K562 (cell line): ENCODE measurements around the gene AMDHD2. TPM values are rescaled to one million over a fixed set of nuclear protein-coding genes. Genes with fewer than 3 reads are reported as not detected.

ENCODE experiments used
- ATAC-seq: fragments of 200-7000 bp; cut with Tn5 transposase; 3 replicates; pipeline ENCODE4 v1.9.1; 2020; ENCODE audit warnings: moderate library complexity
- BruUV-seq: library from RNA; stranded (reverse); fragments of 400-500 nt; replicated peaks from 2 replicates; lab custom pipeline; 2021; lab: Mats Ljungman, UMichigan
- CTCF ChIA-PET: fragments of 300-600 bp; formaldehyde crosslinking; extraction: SDS; loops from one replicate; lab custom pipeline; 2021; ENCODE audit warnings: low intra/inter-chr PET ratio; lab: Yijun Ruan, JAX
- POLR2A ChIA-PET: fragments of 300-600, 350-650 bp; sonication (Branson Sonifier 250); formaldehyde crosslinking; extraction: SDS; loops from one replicate; lab custom pipeline; 2021; ENCODE audit warnings: antibody characterized with exemption, inconsistent platforms; lab: Yijun Ruan, JAX
- DNase-seq, 4 experiments: peaks; one replicate each; pipeline versions ENCODE4 v3.0.0 to v3.0.0-alpha.2; 2011 to 2018; ENCODE audit warnings: low spot score in 3 of 4, mixed read lengths in 3 of 4; ENCODE audit errors: extremely low read depth in 1 of 4
- FAIRE-seq: peaks from 2 replicates; lab custom pipeline; 2011; peaks lifted over from hg19 to GRCh38; lab: Jason Lieb, UNC
- H2AFZ ChIP-seq: 2 replicates; pipeline ENCODE4 v1.6.0; 2011; ENCODE audit warnings: low read depth, low read length, control low read depth, inconsistent platforms
- H3K27ac ChIP-seq: fragments of 200-600 bp; 3 replicates; pipeline ENCODE4 v1.8.0; 2011; ENCODE audit warnings: low read depth, mild to moderate bottlenecking, control low read depth, inconsistent platforms, low read length, moderate library complexity, mixed read lengths; ENCODE audit errors: extremely low read depth
- H3K27me3 ChIP-seq, 2 experiments: fragments of 300-600 bp in 1 of 2; 2 replicates in 1 of 2; 3 replicates in 1 of 2; pipeline versions ENCODE4 v1.6.0 to v1.8.0; 2011; ENCODE audit warnings: inconsistent platforms in 2 of 2, low read length in 2 of 2, mild to moderate bottlenecking in 1 of 2, mixed read lengths in 1 of 2, moderate library complexity in 1 of 2; ENCODE audit not compliant: control insufficient read depth in 2 of 2, insufficient read depth in 2 of 2
- H3K36me3 ChIP-seq: fragments of 300-600 bp; 3 replicates; pipeline ENCODE4 v1.8.0; 2011; ENCODE audit warnings: mild to moderate bottlenecking, low read length, inconsistent platforms; ENCODE audit not compliant: control insufficient read depth, insufficient read depth
- H3K4me1 ChIP-seq, 2 experiments: fragments of 200-600 bp in 1 of 2; replicated peaks in 1 of 2; 2 replicates in 1 of 2; 3 replicates in 1 of 2; pipeline versions ENCODE4 v1.5.1 to v1.8.0; 2011; ENCODE audit warnings: inconsistent platforms in 2 of 2, low read length in 2 of 2, mild to moderate bottlenecking in 1 of 2, mixed read lengths in 1 of 2, moderate library complexity in 1 of 2; ENCODE audit not compliant: control insufficient read depth in 2 of 2, insufficient read depth in 2 of 2
- H3K4me2 ChIP-seq: 2 replicates; pipeline ENCODE4 v1.6.1; 2011; ENCODE audit warnings: low read length, control low read depth, inconsistent platforms, mixed read lengths; ENCODE audit not compliant: insufficient read depth
- H3K4me3 ChIP-seq: fragments of 200-600 bp; sonication (generic), shearing (Covaris generic); 2 replicates; pipeline ENCODE4 v1.5.1; 2016; ENCODE audit warnings: control low read depth, inconsistent platforms
- H3K79me2 ChIP-seq: fragments of 200-600 bp; 3 replicates; pipeline ENCODE4 v1.8.0; 2011; ENCODE audit warnings: low read length, inconsistent platforms; ENCODE audit not compliant: control insufficient read depth, insufficient read depth
- H3K9ac ChIP-seq, 2 experiments: 2 replicates each; pipeline versions ENCODE4 v1.6.0 to v1.6.1; 2011; ENCODE audit warnings: low read depth in 2 of 2, low read length in 2 of 2, control low read depth in 1 of 2, inconsistent platforms in 1 of 2, mild to moderate bottlenecking in 1 of 2, mixed read lengths in 1 of 2; ENCODE audit not compliant: insufficient read depth in 1 of 2
- H3K9me1 ChIP-seq: one replicate; pipeline ENCODE4 v1.6.0; 2011; ENCODE audit warnings: inconsistent platforms, mild to moderate bottlenecking, low read length, moderate library complexity; ENCODE audit not compliant: control insufficient read depth, insufficient read depth
- H3K9me3 ChIP-seq: replicated peaks from 2 replicates; pipeline ENCODE4 v1.5.1; 2011; ENCODE audit warnings: low read depth, low read length, inconsistent platforms; ENCODE audit not compliant: control insufficient read depth, insufficient read depth
- H4K20me1 ChIP-seq: replicated peaks from 2 replicates; pipeline ENCODE4 v1.6.1; 2011; ENCODE audit warnings: low read length, inconsistent platforms, mixed read lengths; ENCODE audit not compliant: control insufficient read depth, insufficient read depth
- ARID2 ChIP-seq: fragments of 450-650 bp; IDR thresholded peaks from 2 replicates; pipeline ENCODE4 v1.6.1; 2017; ENCODE audit warnings: antibody characterized with exemption, mild to moderate bottlenecking
- BHLHE40 ChIP-seq: IDR thresholded peaks from 2 replicates; pipeline ENCODE4 v1.6.1; 2011; ENCODE audit warnings: low read length, improper control_type of control experiment
- BRF2 ChIP-seq: IDR thresholded peaks from 3 replicates; pipeline ENCODE4 v1.6.1; 2011; ENCODE audit warnings: borderline replicate concordance, mild to moderate bottlenecking; ENCODE audit not compliant: insufficient read length, insufficient read depth
- MTA1 ChIP-seq: fragments of 450-650 bp; IDR thresholded peaks from 2 replicates; pipeline ENCODE4 v1.6.1; 2017; ENCODE audit warnings: borderline replicate concordance
- NFE2L1 ChIP-seq: fragments of 450-650 bp; IDR thresholded peaks from 2 replicates; pipeline ENCODE4 v1.6.1; 2016; ENCODE audit warnings: missing genetic modification characterization, low read depth, mild to moderate bottlenecking, missing compliant biosample characterization, moderate library complexity, borderline replicate concordance
- POLR2G ChIP-seq: fragments of 200-400 bp; formaldehyde crosslinking; IDR thresholded peaks from 2 replicates; pipeline ENCODE4 v1.6.1; 2017; ENCODE audit warnings: low read depth, mild to moderate bottlenecking, antibody characterized with exemption, low read length, moderate library complexity
- RB1 ChIP-seq: fragments of 450-650 bp; IDR thresholded peaks from 2 replicates; pipeline ENCODE4 v1.6.1; 2017; ENCODE audit warnings: low read depth, mild to moderate bottlenecking
- ZNF263 ChIP-seq: sonication (generic); formaldehyde crosslinking; IDR thresholded peaks from 2 replicates; pipeline ENCODE4 v1.8.0; 2022; ENCODE audit warnings: mild to moderate bottlenecking, missing genetic modification reagents, borderline replicate concordance
- WGBS: fragments of 100-300 bp; shearing (Covaris generic); methylation state at CpG from one replicate; pipeline ENCODE4 v1.1.6; 2016; ENCODE audit warnings: low coverage, mixed read lengths; ENCODE audit not compliant: insufficient coverage; ENCODE audit errors: missing lambda C conversion rate; 5-methylcytosine and 5-hydroxymethylcytosine counted together
- in situ Hi-C: fragments of 300-500 bp; cut with MboI; formaldehyde crosslinking; loops from 4 replicates; pipeline ENCODE4 v1.15.0; 2018; ENCODE audit warnings: inconsistent platforms, mixed read lengths
- intact Hi-C: fragments of 100-400 bp; cut with micrococcal nuclease; formaldehyde crosslinking; loops from 2 replicates; pipeline ENCODE4 v1.14.2; 2022
- polyA plus RNA-seq, 8 experiments: library from polyadenylated mRNA; depleted of rRNA in 4 of 8; stranded (reverse) in 5 of 8; unstranded in 3 of 8; fragments of >200 nt; fragmentation: Nextera tagmentation in 2 of 8; fragmentation: Illumina TruSeq in 1 of 8; extraction: Ambion mirVana in 2 of 8; extraction: Trizol in 1 of 8; gene quantifications; 2 replicates each; pipeline versions ENCODE4 v1.2.1 to v1.2.3, GENCODE V29; 2011 to 2014; ENCODE audit warnings: inconsistent platforms in 1 of 8, missing spikeins in 1 of 8
- total RNA-seq, 7 experiments: library from RNA; depleted of rRNA in 6 of 7; stranded (reverse); fragments of >200 nt in 6 of 7; fragmentation: Illumina TruSeq in 2 of 7; extraction: Trizol in 2 of 7; gene quantifications; 2 replicates each; pipeline versions ENCODE4 v1.2.1 to v1.2.3, GENCODE V29; 2011 to 2021; ENCODE audit warnings: low replicate concordance in 1 of 7
- TF ChIP-seq, protein P1 (sequence below), 3 experiments: IDR thresholded peaks in 2 of 3; conservative IDR thresholded peaks in 1 of 3; 2 replicates each; pipeline ENCODE4 v1.5.1; 2011 to 2012; ENCODE audit warnings: low read length in 3 of 3, mild to moderate bottlenecking in 3 of 3, control low read depth in 2 of 3, improper control_type of control experiment in 1 of 3, inconsistent platforms in 1 of 3, low read depth in 1 of 3, mixed read lengths in 1 of 3, moderate library complexity in 1 of 3; ENCODE audit not compliant: insufficient read depth in 2 of 3
- TF ChIP-seq, protein P2 (sequence below), 2 experiments: fragments of 450-650 bp; conservative IDR thresholded peaks; 2 replicates each; pipeline ENCODE4 v1.6.1; 2017; ENCODE audit warnings: mild to moderate bottlenecking in 2 of 2, moderate library complexity in 2 of 2

AMDHD2 gene
- total and polyA plus RNA-seq, 9 of the 15 experiments (the other 6 are each of a cell fraction or from before 2014, with no cell fraction given) = 0.38 to 56.9 (median 18.3) TPM; not detected in 1

DNA sequence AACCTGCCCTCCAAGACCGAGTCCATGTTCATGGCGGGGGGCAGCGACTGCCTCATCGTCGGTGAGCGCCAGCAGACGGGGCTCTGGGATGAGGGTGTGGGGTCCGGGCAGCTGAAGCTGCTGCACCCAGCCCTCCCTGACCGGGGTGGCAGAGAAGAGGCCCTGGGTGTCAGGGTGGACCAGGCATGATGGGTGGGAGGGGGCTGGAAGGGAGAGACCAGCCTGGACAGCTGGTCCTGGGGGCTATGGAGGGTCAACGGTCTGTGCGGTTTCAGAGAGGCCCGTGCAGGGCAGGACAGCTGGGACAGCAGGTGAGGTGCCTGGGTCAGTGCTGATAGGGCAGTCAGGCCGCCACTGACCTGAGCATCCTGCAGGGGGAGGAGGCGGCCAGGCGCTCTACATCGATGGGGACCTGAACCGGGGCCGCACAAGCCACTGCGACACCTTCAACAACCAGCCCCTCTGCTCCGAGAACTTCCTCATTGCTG, 19.7 kb upstream of the AMDHD2 start (continued):
- TF ChIP-seq, protein P1, sequence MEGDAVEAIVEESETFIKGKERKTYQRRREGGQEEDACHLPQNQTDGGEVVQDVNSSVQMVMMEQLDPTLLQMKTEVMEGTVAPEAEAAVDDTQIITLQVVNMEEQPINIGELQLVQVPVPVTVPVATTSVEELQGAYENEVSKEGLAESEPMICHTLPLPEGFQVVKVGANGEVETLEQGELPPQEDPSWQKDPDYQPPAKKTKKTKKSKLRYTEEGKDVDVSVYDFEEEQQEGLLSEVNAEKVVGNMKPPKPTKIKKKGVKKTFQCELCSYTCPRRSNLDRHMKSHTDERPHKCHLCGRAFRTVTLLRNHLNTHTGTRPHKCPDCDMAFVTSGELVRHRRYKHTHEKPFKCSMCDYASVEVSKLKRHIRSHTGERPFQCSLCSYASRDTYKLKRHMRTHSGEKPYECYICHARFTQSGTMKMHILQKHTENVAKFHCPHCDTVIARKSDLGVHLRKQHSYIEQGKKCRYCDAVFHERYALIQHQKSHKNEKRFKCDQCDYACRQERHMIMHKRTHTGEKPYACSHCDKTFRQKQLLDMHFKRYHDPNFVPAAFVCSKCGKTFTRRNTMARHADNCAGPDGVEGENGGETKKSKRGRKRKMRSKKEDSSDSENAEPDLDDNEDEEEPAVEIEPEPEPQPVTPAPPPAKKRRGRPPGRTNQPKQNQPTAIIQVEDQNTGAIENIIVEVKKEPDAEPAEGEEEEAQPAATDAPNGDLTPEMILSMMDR (IDR thresholded peaks at IDR 0.05 in 2 of 3, conservative IDR thresholded peaks at IDR 0.05 in 1 of 3; ENCODE audit: insufficient read depth in 2 of 3, low read depth in 1 of 3, low read length in 3 of 3) = peak in 2 of 3 experiments; percentile 17 to 21; a peak in 2 of 6 replicates
- TF ChIP-seq NFE2L1 (tag) (no peak), ZNF263 (CRISPR knock-in tag) (no peak), POLR2G (peak; percentile 31; the same call in 1 of the 2 replicates)
- TF ChIP-seq, all 486 proteins: peak for 9

DNA sequence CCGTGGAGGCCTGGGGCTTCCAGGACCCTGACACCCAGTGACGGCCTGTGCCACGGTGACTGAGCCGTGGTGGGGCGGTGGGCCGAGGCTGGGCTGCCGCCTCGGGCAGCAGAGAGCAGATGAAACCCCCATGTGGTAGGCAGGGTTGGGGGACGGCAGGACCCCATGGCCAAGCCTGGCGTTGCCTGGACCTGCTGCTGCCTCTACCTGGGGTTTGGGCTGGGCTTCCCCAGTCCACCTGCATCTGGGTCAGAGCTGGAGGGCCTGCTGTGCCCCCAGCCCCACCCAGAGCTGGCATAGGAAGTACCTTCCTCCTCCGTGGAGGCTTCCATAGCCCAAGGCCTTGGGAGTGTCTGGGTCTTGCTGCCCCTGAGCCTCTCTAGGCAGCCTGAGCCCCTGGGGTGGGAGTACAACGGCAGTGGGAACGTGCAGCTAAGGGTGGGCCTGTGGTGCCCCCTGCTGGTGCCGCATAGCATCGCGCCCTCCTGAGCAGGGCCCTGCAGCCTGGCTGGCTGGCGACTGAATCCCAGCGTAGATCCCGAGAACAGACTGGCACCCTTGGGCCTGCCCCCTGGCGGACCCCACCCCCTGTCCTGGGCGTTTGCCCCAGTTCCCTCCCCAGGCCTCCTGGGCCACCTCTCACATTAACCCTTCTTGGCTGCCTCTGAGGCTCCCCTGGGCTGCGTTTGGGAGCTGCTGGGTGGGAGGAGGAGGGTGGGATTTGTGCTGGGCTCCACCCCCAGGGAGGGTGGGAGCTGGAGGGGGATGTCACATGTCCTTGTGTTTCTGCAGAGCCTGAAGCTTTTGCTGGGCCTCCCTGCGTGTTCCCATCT, 19.0 kb upstream of the AMDHD2 start:
- H3K36me3 ChIP-seq = peaks cover 63% of the 10 kb centered on the region; the same call in 2 of the 3 replicates
- ATAC-seq (peak; percentile 94), FAIRE-seq (peak; percentile 88), DNase-seq (peak; percentile 81 to 85 (median 84))
- CTCF ChIA-PET = interaction anchor here (0.6 to 3.5 kb wide), 10 partner anchors 9 to 497 kb away, joined by 3 to 17 read pairs (median 3); partner anchors contain the start of genes ABCA3, CCNF and TBC1D24
- BruUV-seq = no TSS peak
- POLR2A ChIA-PET = interaction anchor here (0.5 to 1.2 kb wide), 14 partner anchors 9 to 346 kb away, joined by 3 to 4 read pairs (median 3); partner anchors contain the start of gene TRAF7
- H3K4me2 ChIP-seq = no peak overlapping the region
- H3K79me2 ChIP-seq = peaks cover 19% of the 10 kb centered on the region
- intact Hi-C loops = loop anchor here (1.0 to 10.0 kb wide), 4 partner anchors 34 to 205 kb away; partner anchors contain the start of genes ABCA3 and CCNF
- no peaks in the 10 kb centered on the region for H3K9me3 ChIP-seq
- no peaks in the 10 kb centered on the region for H3K27me3 ChIP-seq
- 39% methylated on average over 22 of the region's 23 CpGs for WGBS
- no peak overlapping the region for H2AFZ ChIP-seq
- no peaks in the 10 kb centered on the region for H3K9me1 ChIP-seq
- no peak overlapping the region for H3K27ac ChIP-seq
- peaks cover 17 to 70% of the 10 kb centered on the region in 2 experiments for H3K4me1 ChIP-seq
- no peak overlapping the region for H3K4me3 ChIP-seq
- peak overlapping the region in 1 of 2 experiments; percentile 82; a peak in 2 of 4 replicates for H3K9ac ChIP-seq
- peaks cover 9% of the 10 kb centered on the region for H4K20me1 ChIP-seq
- in situ Hi-C loops = no loop called here
- TF ChIP-seq RB1 (peak; percentile 67; the same call in 1 of the 2 replicates), MTA1 (no peak), ARID2 (peak; percentile 71), BHLHE40 (peak; percentile 66), BRF2 (no peak)
- TF ChIP-seq, protein P2, sequence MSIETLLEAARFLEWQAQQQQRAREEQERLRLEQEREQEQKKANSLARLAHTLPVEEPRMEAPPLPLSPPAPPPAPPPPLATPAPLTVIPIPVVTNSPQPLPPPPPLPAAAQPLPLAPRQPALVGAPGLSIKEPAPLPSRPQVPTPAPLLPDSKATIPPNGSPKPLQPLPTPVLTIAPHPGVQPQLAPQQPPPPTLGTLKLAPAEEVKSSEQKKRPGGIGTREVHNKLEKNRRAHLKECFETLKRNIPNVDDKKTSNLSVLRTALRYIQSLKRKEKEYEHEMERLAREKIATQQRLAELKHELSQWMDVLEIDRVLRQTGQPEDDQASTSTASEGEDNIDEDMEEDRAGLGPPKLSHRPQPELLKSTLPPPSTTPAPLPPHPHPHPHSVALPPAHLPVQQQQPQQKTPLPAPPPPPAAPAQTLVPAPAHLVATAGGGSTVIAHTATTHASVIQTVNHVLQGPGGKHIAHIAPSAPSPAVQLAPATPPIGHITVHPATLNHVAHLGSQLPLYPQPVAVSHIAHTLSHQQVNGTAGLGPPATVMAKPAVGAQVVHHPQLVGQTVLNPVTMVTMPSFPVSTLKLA (conservative IDR thresholded peaks at IDR 0.05) = peak in 1 of 2 experiments; percentile 61; a peak in 2 of 4 replicates
